Activated B cell treated with CpG ODN at 0.5 μM for 24 hours (primary cell): ENCODE results near the gene LY6G5C. TPM values are rescaled to one million over a fixed set of nuclear protein-coding genes. Genes with fewer than 3 reads are reported as not detected.

Source experiments
- ATAC-seq: fragments of 200-7000 bp; cut with Tn5 transposase; one replicate; pipeline ENCODE4 v1.10.0; 2021; ENCODE audit warnings: low read depth, mild to moderate bottlenecking, moderate library complexity
- CTCF ChIA-PET: fragments of 350-600 bp; sonication (Branson Sonifier 250); formaldehyde crosslinking; loops from one replicate; lab custom pipeline; 2021; ENCODE audit warnings: antibody characterized with exemption; lab: Charles Lee
- POLR2A ChIA-PET: fragments of 350-600 bp; sonication (Branson Sonifier 250); formaldehyde crosslinking; loops from one replicate; lab custom pipeline; 2021; ENCODE audit warnings: antibody characterized with exemption; lab: Charles Lee
- DNase-seq: peaks from one replicate; pipeline ENCODE4 v3.0.0; 2022
- H3K27ac Mint-ChIP-seq: one replicate; pipeline ENCODE4 v1.8.0; 2020; ENCODE audit warnings: mixed read lengths
- H3K27me3 Mint-ChIP-seq: one replicate; pipeline ENCODE4 v1.8.0; 2021; ENCODE audit warnings: mixed read lengths
- H3K36me3 Mint-ChIP-seq: one replicate; pipeline ENCODE4 v1.8.0; 2021; ENCODE audit warnings: low read depth, mixed read lengths
- H3K4me1 Mint-ChIP-seq: one replicate; pipeline ENCODE4 v1.8.0; 2021; ENCODE audit warnings: mixed read lengths
- H3K4me3 Mint-ChIP-seq: one replicate; pipeline ENCODE4 v1.8.0; 2020; ENCODE audit warnings: mild to moderate bottlenecking, mixed read lengths
- H3K9me3 Mint-ChIP-seq: one replicate; pipeline ENCODE4 v1.8.0; 2020; ENCODE audit warnings: mixed read lengths
- intact Hi-C: fragments of 100-400 bp; cut with micrococcal nuclease; formaldehyde crosslinking; loops from one replicate; pipeline ENCODE4 v1.15.1; 2024
- total RNA-seq: library from RNA; stranded (reverse); gene quantifications from 2 replicates; pipeline ENCODE4 v1.2.3, GENCODE V29; 2022
- TF ChIP-seq, protein P1 (sequence below): fragments of 200-600 bp; IDR thresholded peaks from one replicate; pipeline ENCODE4 v1.8.0; 2022; ENCODE audit warnings: antibody characterized with exemption, mild to moderate bottlenecking

LY6G5C gene
- total RNA-seq, 1 donor from 2014 or later, result 0.73 TPM

GRCh38 chr6:31660381-31661261 lies 20.2 kb downstream of the LY6G5C start, which contains the start of gene C6orf47:
Gene C6orf47, minus strand, starts transcription at chr6:31660778. Its CDS starts 831 bp downstream, at chr6:31659947.
- POLR2A ChIA-PET, result interaction anchor here (0.6 to 6.2 kb wide), 28 partner anchors 7 to 1283 kb away, joined by 3 to 188 read pairs (median 4); partner anchors contain the start of genes ABHD16A, APOM, ATP6V1G2 and BAG6
- DNase-seq (peak; percentile 77), ATAC-seq (peak; percentile 68)
- Mint-ChIP-seq H3K27ac (peak within 1 kb of the TSS; percentile 85), H3K9me3 (no peaks in the 10 kb centered on the region), H3K36me3 (peaks cover 64% of the 10 kb centered on the region), H3K4me1 (peaks cover 75% of the 10 kb centered on the region), H3K4me3 (peak within 1 kb of the TSS; percentile 88), H3K27me3 (no peaks in the 10 kb centered on the region)
- TF ChIP-seq, protein P1, sequence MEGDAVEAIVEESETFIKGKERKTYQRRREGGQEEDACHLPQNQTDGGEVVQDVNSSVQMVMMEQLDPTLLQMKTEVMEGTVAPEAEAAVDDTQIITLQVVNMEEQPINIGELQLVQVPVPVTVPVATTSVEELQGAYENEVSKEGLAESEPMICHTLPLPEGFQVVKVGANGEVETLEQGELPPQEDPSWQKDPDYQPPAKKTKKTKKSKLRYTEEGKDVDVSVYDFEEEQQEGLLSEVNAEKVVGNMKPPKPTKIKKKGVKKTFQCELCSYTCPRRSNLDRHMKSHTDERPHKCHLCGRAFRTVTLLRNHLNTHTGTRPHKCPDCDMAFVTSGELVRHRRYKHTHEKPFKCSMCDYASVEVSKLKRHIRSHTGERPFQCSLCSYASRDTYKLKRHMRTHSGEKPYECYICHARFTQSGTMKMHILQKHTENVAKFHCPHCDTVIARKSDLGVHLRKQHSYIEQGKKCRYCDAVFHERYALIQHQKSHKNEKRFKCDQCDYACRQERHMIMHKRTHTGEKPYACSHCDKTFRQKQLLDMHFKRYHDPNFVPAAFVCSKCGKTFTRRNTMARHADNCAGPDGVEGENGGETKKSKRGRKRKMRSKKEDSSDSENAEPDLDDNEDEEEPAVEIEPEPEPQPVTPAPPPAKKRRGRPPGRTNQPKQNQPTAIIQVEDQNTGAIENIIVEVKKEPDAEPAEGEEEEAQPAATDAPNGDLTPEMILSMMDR, result no peak
- intact Hi-C loops, result loop anchor here (1.0 to 10.0 kb wide), 3 partner anchors 8 to 514 kb away; partner anchors contain the start of genes AGPAT1, BAG6 and RNF5
- CTCF ChIA-PET, result interaction anchor here (0.7 kb wide), 1 partner anchor 169 kb away, joined by 3 read pairs; no protein-coding TSS in a partner anchor

GRCh38 chr6:31659649-31660380 lies 21.1 kb downstream of the LY6G5C start:
- DNase-seq, result no peak
- H3K27me3 Mint-ChIP-seq, result no peaks in the 10 kb centered on the region
- CTCF ChIA-PET, result interaction anchor here (0.7 kb wide), 1 partner anchor 170 kb away, joined by 3 read pairs; no protein-coding TSS in a partner anchor
- H3K27ac Mint-ChIP-seq, result peak overlapping the region; percentile 85
- H3K4me3 Mint-ChIP-seq, result peak overlapping the region; percentile 88
- TF ChIP-seq, protein P1, result no peak
- peaks cover 64% of the 10 kb centered on the region for H3K36me3 Mint-ChIP-seq
- intact Hi-C loops, result loop anchor here (1.0 to 10.0 kb wide), 3 partner anchors 8 to 515 kb away; partner anchors contain the start of genes AGPAT1, BAG6 and RNF5
- POLR2A ChIA-PET, result interaction anchor here (0.6 to 6.2 kb wide), 15 partner anchors 7 to 1284 kb away, joined by 3 to 188 read pairs (median 5); partner anchors contain the start of genes ABHD16A, APOM, BAG6 and DXO
- no peaks in the 10 kb centered on the region for H3K9me3 Mint-ChIP-seq
- peak; percentile 27 for ATAC-seq
- peaks cover 79% of the 10 kb centered on the region for H3K4me1 Mint-ChIP-seq

DNA sequence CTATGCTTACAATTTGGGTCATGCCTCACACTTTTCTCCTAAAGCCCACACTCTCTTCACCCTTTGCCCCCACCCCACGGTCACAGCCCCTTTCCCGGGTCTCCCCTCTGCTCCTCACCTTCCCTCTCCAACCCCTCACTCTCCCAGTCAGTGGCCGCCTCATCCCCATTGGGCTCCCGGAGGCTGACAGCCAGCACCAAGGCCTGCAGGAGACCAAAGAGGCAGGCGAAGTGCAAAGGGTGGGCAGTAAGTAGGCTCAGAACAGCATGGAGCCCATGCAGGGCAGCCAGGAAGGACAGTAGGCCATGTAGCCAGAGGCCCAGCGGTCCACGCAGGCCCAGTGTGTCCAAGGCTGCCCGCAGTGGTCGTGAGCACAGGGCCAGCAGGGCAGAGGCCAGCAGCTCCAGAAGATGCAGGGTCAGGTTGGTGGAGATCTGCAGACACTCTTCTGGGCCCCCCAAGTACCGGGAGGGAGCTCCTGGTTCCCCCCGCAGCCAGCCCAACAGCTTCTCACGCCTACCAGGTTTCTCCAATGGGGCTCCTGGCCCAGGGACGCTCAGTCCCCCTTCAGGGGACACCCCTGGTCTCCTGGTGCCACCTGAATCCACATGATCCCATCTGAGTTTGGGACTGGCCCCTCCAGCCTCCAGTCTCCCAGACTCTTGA lies 21.8 kb downstream of the LY6G5C start:
- ChIA-PET CTCF (interaction anchor here (0.6 kb wide), 1 partner anchor 170 kb away, joined by 3 read pairs; no protein-coding TSS in a partner anchor), POLR2A (interaction anchor here (0.7 to 2.1 kb wide), 4 partner anchors 38 to 535 kb away, joined by 3 to 6 read pairs (median 5); no protein-coding TSS in a partner anchor)
- ATAC-seq (no peak), DNase-seq (no peak)
- intact Hi-C loops, result no loop called here
- Mint-ChIP-seq H3K4me3 (peak overlapping the region; percentile 88), H3K9me3 (no peaks in the 10 kb centered on the region), H3K36me3 (peaks cover 57% of the 10 kb centered on the region), H3K4me1 (peaks cover 72% of the 10 kb centered on the region), H3K27me3 (no peaks in the 10 kb centered on the region), H3K27ac (peak overlapping the region; percentile 85)
- TF ChIP-seq, protein P1, result no peak

DNA sequence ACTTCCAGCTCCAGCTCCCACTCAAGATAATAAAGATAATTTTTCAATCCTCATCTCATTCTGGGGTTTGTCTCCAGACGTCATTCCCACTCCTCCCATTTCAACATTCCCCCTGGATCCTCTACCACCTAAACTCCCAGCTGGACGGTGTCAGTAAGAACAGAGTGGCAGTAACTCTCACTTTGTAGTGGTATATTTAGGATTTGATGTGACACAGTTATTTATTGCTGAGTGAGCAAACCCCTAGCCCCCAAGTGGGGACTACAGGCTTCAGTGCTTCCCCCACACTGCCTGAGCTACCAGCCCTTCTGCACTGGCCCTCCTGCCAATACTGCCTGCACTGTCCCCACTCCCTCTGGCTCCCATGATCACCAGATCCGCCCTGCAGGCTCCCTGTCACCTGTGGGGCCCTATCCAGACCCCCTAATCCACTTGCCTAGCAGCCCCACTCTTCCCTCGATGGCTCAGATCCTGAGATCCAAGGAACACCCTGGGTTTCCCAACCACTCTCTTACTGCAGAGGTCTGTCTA lies 22.6 kb downstream of the LY6G5C start:
- CTCF ChIA-PET, result interaction anchor here (1.3 kb wide), 1 partner anchor 107 kb away, joined by 3 read pairs; no protein-coding TSS in a partner anchor

More for the DNA sequence above, 22.6 kb downstream of the LY6G5C start:
- no peak for DNase-seq
- Mint-ChIP-seq H3K9me3 (no peaks in the 10 kb centered on the region), H3K27me3 (no peaks in the 10 kb centered on the region), H3K36me3 (peaks cover 48% of the 10 kb centered on the region), H3K4me3 (peak overlapping the region; percentile 28), H3K27ac (peak overlapping the region; percentile 36), H3K4me1 (peaks cover 67% of the 10 kb centered on the region)
- no peak for ATAC-seq
- POLR2A ChIA-PET, result interaction anchor here (0.5 to 1.2 kb wide), 6 partner anchors 32 to 1879 kb away, joined by 3 to 5 read pairs (median 4); no protein-coding TSS in a partner anchor
- TF ChIP-seq, protein P1, result no peak
- intact Hi-C loops, result no loop called here
